ENCODE data around the gene BANK1. TPM values are rescaled to one million over a fixed set of nuclear protein-coding genes. Genes with fewer than 3 reads are reported as not detected.
A peak's percentile ranks its signal among the peaks of the same experiment; 100 is the strongest.

Gene BANK1
- total and polyA plus RNA-seq, 12 donors: 0.08 to 1.1 (median 0.35) TPM; not detected in 3

- peaks cover 0 to 14% (median 2%) of the 10 kb centered on the region in 7 donors for H3K27me3 ChIP-seq
- 53 to 68% methylated on average over 1 of the region's 1 CpG for WGBS, 2 donors
- H3K36me3 ChIP-seq: no peaks in the 10 kb centered on the region
- no peak overlapping the region for H3K27ac ChIP-seq
- no peak for ATAC-seq
- H3K4me1 ChIP-seq: peaks cover 0 to 5% (median under 1%) of the 10 kb centered on the region in 9 donors
- TF ChIP-seq CTCF (IDR thresholded peaks at IDR 0.05): no peak
- no peak overlapping the region for H3K4me3 ChIP-seq
- H3K9me3 ChIP-seq: peaks cover 0 to 7% (median 0%) of the 10 kb centered on the region in 11 donors
- intact Hi-C loops (cut with DNase I): no loop called here
- no peak for DNase-seq
These were observed 5.0 kb upstream of the BANK1 start for GRCh38 chr4:101785486-101785885.

GRCh38 chr4:101787701-101788316 lies 2.7 kb upstream of the BANK1 start:
- no peak for TF ChIP-seq CTCF (IDR thresholded peaks at IDR 0.05)
- H3K36me3 ChIP-seq: no peaks in the 10 kb centered on the region
- 68 to 71% methylated on average over 4 of the region's 4 CpGs for WGBS, 2 donors
- H3K27me3 ChIP-seq: peaks cover 0 to 30% (median 13%) of the 10 kb centered on the region in 7 donors
- peaks cover 0 to 19% (median 5%) of the 10 kb centered on the region in 9 donors for H3K4me1 ChIP-seq
- ATAC-seq (no peak), DNase-seq (no peak)
- peaks cover 0 to 7% (median 0%) of the 10 kb centered on the region in 11 donors for H3K9me3 ChIP-seq
- no peak overlapping the region for H3K27ac ChIP-seq
- intact Hi-C loops (cut with DNase I): no loop called here
- no peak overlapping the region for H3K4me3 ChIP-seq

- intact Hi-C loops (cut with DNase I): no loop called here
- Histone ChIP-seq H3K27ac (peak overlapping the region in 1 of 10 donors; percentile 78), H3K27me3 (peaks cover 0 to 30% (median 13%) of the 10 kb centered on the region in 7 donors), H3K4me3 (peak overlapping the region in 8 of 10 donors; percentile 36 to 66 (median 56)), H3K4me1 (peaks cover 0 to 19% (median 5%) of the 10 kb centered on the region in 9 donors), H3K36me3 (no peaks in the 10 kb centered on the region), H3K9me3 (peaks cover 0 to 7% (median 0%) of the 10 kb centered on the region in 11 donors)
- TF ChIP-seq CTCF (IDR thresholded peaks at IDR 0.05): no peak
- ATAC-seq (no peak), DNase-seq (no peak)
- whole genome bisulfite sequencing, 2 donors: 34 to 41% methylated on average over 12 of the region's 12 CpGs
These were observed 640 bp downstream of the BANK1 start for GRCh38 chr4:101791182-101791558.

GRCh38 chr4:101792056-101792590 lies 1.6 kb downstream of the BANK1 start:
- DNase-seq: no peak
- Histone ChIP-seq H3K27ac (no peak overlapping the region), H3K9me3 (peaks cover 0 to 3% (median 0%) of the 10 kb centered on the region in 11 donors), H3K4me3 (no peak overlapping the region), H3K4me1 (peaks cover 0 to 19% (median 5%) of the 10 kb centered on the region in 9 donors), H3K27me3 (peaks cover 0 to 30% (median 13%) of the 10 kb centered on the region in 7 donors), H3K36me3 (no peaks in the 10 kb centered on the region)
- TF ChIP-seq CTCF (IDR thresholded peaks at IDR 0.05): no peak
- intact Hi-C loops (cut with DNase I): no loop called here
- 77 to 83% methylated on average over 4 of the region's 4 CpGs for WGBS, 2 donors
- no peak for ATAC-seq
